ENCODE results near the gene SGPP2.

The SGPP2 gene

GRCh38 chr2:222592176-222592575 is 167.8 kb downstream of the SGPP2 start:
- Mint-ChIP-seq H3K4me1 (ENCODE audit: low read depth) (peaks cover 15% of the 10 kb centered on the region), H3K27me3 (no peaks in the 10 kb centered on the region), H3K27ac (no peak overlapping the region), H3K9me3 (ENCODE audit: low read depth) (no peaks in the 10 kb centered on the region), H3K36me3 (peaks cover 34% of the 10 kb centered on the region), H3K4me3 (no peak overlapping the region)

GRCh38 chr2:222594679-222595078 is 170.3 kb downstream of the SGPP2 start:
- H3K4me3 Mint-ChIP-seq, result no peak overlapping the region
- H3K36me3 Mint-ChIP-seq, result peaks cover 31% of the 10 kb centered on the region
- H3K9me3 Mint-ChIP-seq (ENCODE audit: low read depth), result no peaks in the 10 kb centered on the region

GRCh38 chr2:222595581-222595980 is 171.2 kb downstream of the SGPP2 start:
- Mint-ChIP-seq H3K4me1 (ENCODE audit: low read depth) (peaks cover 4% of the 10 kb centered on the region), H3K27ac (no peak overlapping the region), H3K27me3 (no peaks in the 10 kb centered on the region), H3K36me3 (peaks cover 31% of the 10 kb centered on the region), H3K4me3 (no peak overlapping the region), H3K9me3 (ENCODE audit: low read depth) (no peaks in the 10 kb centered on the region)

More at GRCh38 chr2:222594679-222595078, 170.3 kb downstream of the SGPP2 start:
- Mint-ChIP-seq H3K27ac (no peak overlapping the region), H3K27me3 (no peaks in the 10 kb centered on the region), H3K4me1 (ENCODE audit: low read depth) (peaks cover 4% of the 10 kb centered on the region)

- Mint-ChIP-seq H3K4me1 (ENCODE audit: low read depth) (no peaks in the 10 kb centered on the region), H3K27me3 (no peaks in the 10 kb centered on the region), H3K9me3 (ENCODE audit: low read depth) (no peaks in the 10 kb centered on the region), H3K27ac (no peak overlapping the region), H3K36me3 (peaks cover 26% of the 10 kb centered on the region), H3K4me3 (no peak overlapping the region)
Measured at GRCh38 chr2:222598611-222599010, 174.3 kb downstream of the SGPP2 start.

- Mint-ChIP-seq H3K27ac (no peak overlapping the region), H3K36me3 (peaks cover 15% of the 10 kb centered on the region), H3K27me3 (no peaks in the 10 kb centered on the region), H3K4me3 (no peak overlapping the region), H3K4me1 (ENCODE audit: low read depth) (peaks cover 3% of the 10 kb centered on the region), H3K9me3 (ENCODE audit: low read depth) (no peaks in the 10 kb centered on the region)
Measured at GRCh38 chr2:222603501-222603900, 179.2 kb downstream of the SGPP2 start.

- no peak overlapping the region for H3K4me3 Mint-ChIP-seq
- H3K27ac Mint-ChIP-seq, result no peak overlapping the region
- H3K4me1 Mint-ChIP-seq (ENCODE audit: low read depth), result peaks cover 3% of the 10 kb centered on the region
- H3K9me3 Mint-ChIP-seq (ENCODE audit: low read depth), result no peaks in the 10 kb centered on the region
- H3K27me3 Mint-ChIP-seq, result no peaks in the 10 kb centered on the region
- H3K36me3 Mint-ChIP-seq, result peaks cover 12% of the 10 kb centered on the region
Measured at GRCh38 chr2:222604749-222605515, 180.6 kb downstream of the SGPP2 start.

GRCh38 chr2:222606306-222606705 is 182.0 kb downstream of the SGPP2 start:
- H3K27me3 Mint-ChIP-seq, result no peaks in the 10 kb centered on the region
- H3K27ac Mint-ChIP-seq, result peak overlapping the region; percentile 64
- H3K9me3 Mint-ChIP-seq (ENCODE audit: low read depth), result no peaks in the 10 kb centered on the region
- no peak overlapping the region for H3K4me3 Mint-ChIP-seq
- peaks cover 11% of the 10 kb centered on the region for H3K36me3 Mint-ChIP-seq
- H3K4me1 Mint-ChIP-seq (ENCODE audit: low read depth), result peaks cover 3% of the 10 kb centered on the region

GRCh38 chr2:222608081-222608480 is 183.7 kb downstream of the SGPP2 start:
- peaks cover 3% of the 10 kb centered on the region for H3K4me1 Mint-ChIP-seq (ENCODE audit: low read depth)
- H3K27ac Mint-ChIP-seq, result no peak overlapping the region
- H3K27me3 Mint-ChIP-seq, result no peaks in the 10 kb centered on the region
- no peak overlapping the region for H3K4me3 Mint-ChIP-seq
- no peaks in the 10 kb centered on the region for H3K9me3 Mint-ChIP-seq (ENCODE audit: low read depth)
- peaks cover 8% of the 10 kb centered on the region for H3K36me3 Mint-ChIP-seq

GRCh38 chr2:222609381-222609780 is 185.0 kb downstream of the SGPP2 start:
- H3K36me3 Mint-ChIP-seq, result peaks cover 10% of the 10 kb centered on the region
- no peak overlapping the region for H3K4me3 Mint-ChIP-seq
- H3K9me3 Mint-ChIP-seq (ENCODE audit: low read depth), result no peaks in the 10 kb centered on the region
- H3K4me1 Mint-ChIP-seq (ENCODE audit: low read depth), result peaks cover 3% of the 10 kb centered on the region
- H3K27me3 Mint-ChIP-seq, result no peaks in the 10 kb centered on the region
- H3K27ac Mint-ChIP-seq, result no peak overlapping the region
